HG02852 (cell line): Measurements from ENCODE around the gene TMEM187.

ENCODE experiments used
- ATAC-seq: cut with Tn5 transposase; IDR thresholded peaks from one replicate; pipeline ENCODE4 v1.9.1; 2021; ENCODE audit warnings: mild to moderate bottlenecking, moderate library complexity; ENCODE audit not compliant: unreplicated experiment

TMEM187 gene

GRCh38 chrX:154018518-154019060, 46.0 kb downstream of the TMEM187 start:
- no peak for ATAC-seq

- peak; percentile 4 for ATAC-seq
Observed at GRCh38 chrX:154019061-154019621, 46.6 kb downstream of the TMEM187 start.

GRCh38 chrX:154019633-154020528, 47.3 kb downstream of the TMEM187 start, which contains the start of gene IRAK1:
IRAK1 (minus strand) TSS chrX:154019902; CDS start chrX:154019812, 90 bp downstream.
- peak; percentile 64 for ATAC-seq

GRCh38 chrX:154020536-154021115, 48.1 kb downstream of the TMEM187 start:
- ATAC-seq = no peak

GRCh38 chrX:154021131-154021611, 48.6 kb downstream of the TMEM187 start:
- no peak for ATAC-seq

DNA sequence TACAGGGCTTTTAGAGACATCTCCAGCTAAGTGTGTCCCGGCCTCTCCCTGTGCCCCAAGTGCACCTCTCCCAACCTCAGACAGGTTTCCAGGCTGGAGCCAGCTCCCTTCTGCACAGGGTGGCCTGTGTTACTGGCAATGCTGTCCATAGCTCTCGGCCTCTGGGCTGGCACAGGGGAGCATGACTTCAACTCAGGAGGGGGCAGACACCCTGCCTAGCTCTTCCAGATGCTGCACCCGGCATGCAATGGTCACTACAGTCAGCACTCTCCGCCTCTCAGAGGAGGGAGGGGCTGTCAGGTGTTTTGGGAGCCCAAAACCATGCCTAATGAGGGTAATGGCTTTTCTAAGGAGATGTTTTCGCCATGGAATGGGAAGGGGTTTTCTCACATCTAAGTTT, 49.6 kb downstream of the TMEM187 start:
- ATAC-seq = no peak

DNA sequence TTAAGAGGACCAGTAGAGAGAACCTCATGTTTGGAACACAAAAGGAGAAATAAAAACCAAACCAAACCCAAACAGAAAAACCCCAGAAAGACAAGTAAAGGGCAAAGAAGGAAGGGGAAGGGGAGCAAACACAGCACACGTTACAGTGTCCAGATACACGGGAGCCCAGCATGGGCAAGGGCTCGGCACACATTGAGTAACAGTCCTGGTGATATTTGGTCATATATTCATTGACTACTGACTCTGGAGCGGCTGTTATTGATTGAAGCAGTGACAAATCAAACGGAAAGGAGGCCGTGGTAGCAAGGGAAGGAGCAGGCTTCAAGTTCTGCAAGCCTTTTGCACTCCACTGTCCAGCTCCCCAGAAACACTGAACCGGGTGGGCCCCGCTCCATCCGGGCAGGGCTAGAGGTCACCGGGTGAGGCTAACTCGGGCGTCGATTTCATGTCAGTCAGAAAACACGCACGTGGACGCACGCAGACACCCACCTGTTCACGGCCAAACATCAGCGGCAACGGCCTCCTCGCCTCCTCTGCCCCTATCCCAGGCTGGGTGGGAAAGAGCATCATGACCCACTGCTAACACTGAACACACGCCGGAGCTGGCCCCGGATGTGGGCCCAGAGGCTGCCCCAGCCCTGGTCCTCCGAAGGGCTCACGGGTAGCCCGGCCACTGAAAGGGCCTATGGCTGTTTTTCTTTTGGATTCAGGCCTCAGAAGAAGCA, 50.9 kb downstream of the TMEM187 start:
- no peak for ATAC-seq

DNA sequence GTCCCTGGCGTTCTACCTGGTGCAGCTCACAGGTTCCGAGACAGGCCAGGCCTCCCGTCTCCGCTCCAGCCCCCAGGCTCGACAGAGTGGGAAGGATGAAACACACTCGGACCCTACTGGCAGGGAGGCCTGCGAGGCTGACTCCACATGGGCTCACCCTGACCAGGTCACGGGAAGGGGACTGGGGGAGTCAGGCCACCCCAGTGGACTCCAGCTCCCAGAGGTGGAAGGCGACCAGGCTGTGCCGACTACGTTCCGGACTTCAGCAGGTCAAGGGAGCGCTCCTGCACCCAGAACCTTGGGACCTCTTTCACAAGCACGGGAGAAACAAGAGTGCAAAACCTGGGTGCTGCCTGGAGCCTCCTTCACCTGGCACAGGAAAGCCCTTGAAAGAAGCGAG, 51.7 kb downstream of the TMEM187 start:
- ATAC-seq = no peak

- ATAC-seq = no peak
Observed at GRCh38 chrX:154025230-154025629, 52.7 kb downstream of the TMEM187 start.

- ATAC-seq = no peak
Observed at GRCh38 chrX:154026136-154027021, 53.8 kb downstream of the TMEM187 start.

DNA sequence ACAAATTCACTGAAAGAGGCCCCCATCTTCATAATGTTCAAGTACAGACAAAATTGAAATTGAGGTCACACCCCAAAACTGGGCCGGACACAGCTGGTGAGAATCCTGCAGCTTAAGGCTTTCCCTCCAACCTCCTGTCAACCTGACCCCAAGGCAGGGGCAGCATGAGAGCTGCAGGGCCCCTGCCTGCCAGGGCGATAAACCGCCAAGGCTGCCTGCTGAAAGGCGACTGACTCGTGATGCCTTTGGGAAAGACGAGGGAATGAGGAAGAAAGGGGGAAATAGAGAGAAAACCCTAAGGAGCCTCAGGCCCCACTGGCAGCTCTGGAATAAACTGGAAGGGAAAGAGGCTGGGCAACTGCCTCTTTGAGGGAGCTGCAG, 54.5 kb downstream of the TMEM187 start:
- no peak for ATAC-seq

DNA sequence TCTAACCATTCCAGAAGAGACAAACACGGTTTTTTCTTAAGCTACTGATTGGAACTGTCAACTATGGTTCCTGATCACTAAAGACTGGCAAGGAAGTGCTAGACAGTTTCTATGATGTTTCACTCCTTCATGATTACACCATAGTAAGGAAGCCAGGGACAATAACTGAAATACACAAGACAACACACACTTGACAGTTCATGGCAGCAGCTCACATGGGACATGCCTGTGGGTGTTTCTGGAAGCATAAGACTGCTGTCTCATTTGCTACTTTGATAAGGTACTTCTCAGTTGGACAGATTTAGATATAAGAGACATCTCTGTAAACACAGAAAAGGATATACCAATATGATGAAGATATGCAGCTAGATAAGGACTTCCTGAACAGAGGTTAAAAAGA, 55.4 kb downstream of the TMEM187 start:
- ATAC-seq = no peak

DNA sequence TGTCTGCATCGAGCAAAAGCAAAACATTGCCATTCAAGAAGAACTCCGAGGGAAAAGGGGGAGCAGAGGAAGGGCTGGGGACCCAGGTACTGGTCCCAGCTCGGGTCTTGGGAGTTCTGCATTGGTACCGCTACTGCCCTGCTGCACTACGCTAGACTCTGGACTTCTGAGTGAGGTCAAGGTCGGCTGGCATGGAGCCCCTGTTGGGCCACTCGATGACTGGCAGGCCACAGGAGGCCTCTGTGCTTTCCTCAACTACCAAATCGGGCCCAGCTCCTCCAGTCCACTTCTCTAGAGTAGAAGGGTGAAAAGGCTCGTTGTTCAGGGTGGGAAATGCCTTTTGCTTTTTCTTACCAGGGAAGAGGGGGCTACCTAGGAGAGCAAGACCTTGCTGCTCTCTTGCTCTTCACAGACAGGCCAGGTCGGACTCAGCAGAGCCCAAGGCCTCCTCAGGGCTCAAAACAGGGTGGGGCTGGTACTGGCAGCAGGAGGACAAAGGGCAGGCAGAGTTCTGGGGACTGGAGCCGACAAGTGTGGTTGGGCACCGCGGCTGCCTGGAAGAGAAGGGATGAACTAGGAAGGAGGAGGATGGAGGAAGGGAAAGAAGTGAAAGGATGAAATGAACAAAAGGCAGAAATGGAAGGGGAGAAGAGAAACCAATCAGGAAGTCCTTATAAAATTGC, 56.1 kb downstream of the TMEM187 start:
- ATAC-seq = no peak

GRCh38 chrX:154029439-154029838, 56.9 kb downstream of the TMEM187 start:
- no peak for ATAC-seq

GRCh38 chrX:154030266-154030665, 57.7 kb downstream of the TMEM187 start:
- no peak for ATAC-seq

- ATAC-seq = no peak
Observed at GRCh38 chrX:154030715-154031305, 58.3 kb downstream of the TMEM187 start.

DNA sequence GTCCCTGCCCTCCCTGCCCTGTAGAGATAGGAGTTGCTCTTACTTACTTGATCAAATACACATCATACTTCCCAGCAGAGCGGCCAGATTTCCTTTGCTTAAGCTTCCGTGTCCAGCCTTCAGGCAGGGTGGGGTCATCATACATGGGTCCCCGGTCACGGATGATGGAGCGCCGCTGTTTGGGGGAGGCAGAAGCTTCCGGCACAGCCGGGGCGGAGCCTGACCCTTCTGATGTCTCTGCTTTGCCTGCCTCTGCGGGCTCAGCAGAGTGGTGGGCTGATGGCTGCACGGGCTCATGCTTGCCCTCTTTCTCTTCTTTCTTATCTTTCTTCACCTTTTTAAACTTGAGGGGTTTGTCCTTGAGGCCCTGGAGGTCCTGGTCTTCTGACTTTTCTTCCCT, 59.6 kb downstream of the TMEM187 start:
- no peak for ATAC-seq

GRCh38 chrX:154032653-154033052, 60.1 kb downstream of the TMEM187 start:
- no peak for ATAC-seq
